GM12873 (cell line): Measurements from ENCODE around the gene MOCS3.

Experiments used
- TF ChIP-seq, protein P1 (sequence below): IDR thresholded peaks from 2 replicates; pipeline ENCODE4 v1.5.1; 2012; ENCODE audit warnings: low read depth, mild to moderate bottlenecking, moderate library complexity, low read length, control low read depth; ENCODE audit not compliant: insufficient read depth; ENCODE audit errors: missing control alignments

MOCS3 gene

GRCh38 chr20:50996901-50997865, 38.6 kb downstream of the MOCS3 start:
- TF ChIP-seq, protein P1, sequence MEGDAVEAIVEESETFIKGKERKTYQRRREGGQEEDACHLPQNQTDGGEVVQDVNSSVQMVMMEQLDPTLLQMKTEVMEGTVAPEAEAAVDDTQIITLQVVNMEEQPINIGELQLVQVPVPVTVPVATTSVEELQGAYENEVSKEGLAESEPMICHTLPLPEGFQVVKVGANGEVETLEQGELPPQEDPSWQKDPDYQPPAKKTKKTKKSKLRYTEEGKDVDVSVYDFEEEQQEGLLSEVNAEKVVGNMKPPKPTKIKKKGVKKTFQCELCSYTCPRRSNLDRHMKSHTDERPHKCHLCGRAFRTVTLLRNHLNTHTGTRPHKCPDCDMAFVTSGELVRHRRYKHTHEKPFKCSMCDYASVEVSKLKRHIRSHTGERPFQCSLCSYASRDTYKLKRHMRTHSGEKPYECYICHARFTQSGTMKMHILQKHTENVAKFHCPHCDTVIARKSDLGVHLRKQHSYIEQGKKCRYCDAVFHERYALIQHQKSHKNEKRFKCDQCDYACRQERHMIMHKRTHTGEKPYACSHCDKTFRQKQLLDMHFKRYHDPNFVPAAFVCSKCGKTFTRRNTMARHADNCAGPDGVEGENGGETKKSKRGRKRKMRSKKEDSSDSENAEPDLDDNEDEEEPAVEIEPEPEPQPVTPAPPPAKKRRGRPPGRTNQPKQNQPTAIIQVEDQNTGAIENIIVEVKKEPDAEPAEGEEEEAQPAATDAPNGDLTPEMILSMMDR, result no peak

DNA sequence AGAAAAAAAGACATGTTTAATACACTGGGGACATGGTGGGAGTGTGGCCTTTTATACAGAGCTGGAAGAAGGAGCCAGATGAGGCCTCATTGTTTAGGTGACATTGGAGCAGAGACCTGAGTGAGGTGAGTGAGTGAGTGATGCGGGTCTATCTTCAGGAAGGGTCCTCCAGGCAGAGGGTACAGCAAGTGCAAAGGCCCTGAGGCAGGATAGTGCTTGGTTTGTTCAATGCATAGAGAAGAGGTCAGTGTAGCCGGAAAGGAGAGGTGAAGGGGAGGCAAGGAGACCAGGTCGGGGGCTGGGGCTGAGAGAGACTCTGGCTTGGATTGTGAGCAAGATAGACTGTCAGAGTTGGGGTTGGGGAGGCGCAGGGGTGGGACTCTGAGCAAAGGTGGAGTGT, 40.7 kb downstream of the MOCS3 start:
- TF ChIP-seq, protein P1, result no peak

DNA sequence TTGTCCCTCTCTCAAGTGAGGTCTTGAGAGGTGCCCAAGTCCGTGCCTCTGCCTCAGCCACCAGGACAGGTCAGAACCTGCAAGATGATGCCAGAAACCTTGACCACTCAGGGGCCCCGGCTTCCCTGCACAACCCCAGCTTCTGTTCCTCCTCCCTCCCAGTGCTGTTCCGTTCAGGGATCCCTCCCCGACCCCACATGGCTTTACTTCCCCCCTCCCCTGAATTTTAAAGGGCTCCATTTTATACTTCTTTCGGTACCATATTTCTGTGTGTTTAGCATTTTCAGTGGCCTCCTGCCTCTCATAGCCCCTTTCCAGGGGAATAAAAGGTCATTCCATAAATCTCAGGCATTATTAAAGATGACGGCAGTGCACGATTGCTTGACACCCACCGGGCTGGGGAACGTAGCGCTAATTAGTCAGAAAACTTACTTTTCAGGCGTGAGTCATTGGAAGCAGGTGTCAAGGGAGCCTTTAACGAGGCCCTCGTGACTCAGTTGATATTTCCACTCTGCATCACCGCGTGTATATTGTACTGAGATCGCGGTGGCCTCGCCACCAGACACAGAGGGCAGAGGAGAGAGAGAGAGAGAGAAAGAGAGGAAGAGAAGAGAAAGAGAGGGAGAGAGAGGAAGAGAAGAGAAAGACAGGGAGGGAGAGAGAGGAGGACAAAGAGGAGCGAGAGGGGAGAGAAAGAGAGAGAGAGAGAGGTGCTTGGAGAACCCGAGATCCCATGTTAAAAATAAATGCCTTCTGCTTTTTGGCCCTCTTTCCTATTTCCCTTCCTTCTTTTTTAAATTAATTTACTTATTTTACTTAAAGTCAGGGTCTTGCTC, 43.0 kb downstream of the MOCS3 start:
- TF ChIP-seq, protein P1, result no peak

DNA sequence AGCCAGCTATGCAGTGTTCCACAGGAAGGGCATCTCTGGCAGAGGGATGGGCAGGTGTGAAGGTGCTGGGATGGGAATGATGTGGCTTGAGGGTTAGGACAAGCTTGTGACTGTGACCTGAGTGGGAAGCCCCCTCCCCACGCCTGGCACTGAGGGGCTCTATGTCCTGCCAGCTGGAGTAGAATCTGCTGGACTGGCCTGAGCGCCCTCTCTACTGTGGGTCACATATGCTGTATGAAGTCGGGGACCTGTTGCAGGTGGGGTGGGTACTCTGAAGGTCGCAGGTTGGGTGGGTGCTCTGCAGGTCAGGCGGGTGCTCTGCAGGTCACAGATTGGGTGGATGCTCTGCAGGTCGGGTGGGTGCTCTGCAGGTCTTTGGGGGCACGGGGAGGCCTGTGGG, 44.0 kb downstream of the MOCS3 start:
- TF ChIP-seq, protein P1, result no peak

- TF ChIP-seq, protein P1, result no peak
Measured at GRCh38 chr20:51003753-51004152, 45.1 kb downstream of the MOCS3 start.

GRCh38 chr20:51004305-51004727, 45.7 kb downstream of the MOCS3 start:
- TF ChIP-seq, protein P1, result no peak

DNA sequence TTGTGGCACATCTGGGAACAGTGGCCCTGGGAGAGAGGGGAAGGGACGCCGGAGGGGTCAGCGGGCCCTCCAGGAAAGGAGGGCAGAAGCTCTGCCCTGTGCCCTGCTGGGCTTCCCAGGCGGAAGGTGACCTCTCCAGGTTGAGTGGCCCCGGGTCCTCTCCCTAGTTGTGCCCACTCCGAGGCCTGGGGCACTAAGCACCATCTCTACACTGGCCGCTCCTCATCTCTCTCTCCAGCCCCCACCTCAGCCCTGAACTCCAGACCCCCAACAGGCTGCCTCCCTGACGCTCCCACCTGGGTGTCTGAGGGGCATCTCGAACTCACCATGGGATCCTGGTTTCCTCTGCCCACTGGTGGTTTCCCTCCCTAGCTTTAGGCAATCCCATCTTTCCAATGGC, 46.2 kb downstream of the MOCS3 start:
- TF ChIP-seq, protein P1, result no peak
